ENCODE measurements around the gene NME2. TPM values are rescaled to one million over a fixed set of nuclear protein-coding genes. Genes with fewer than 3 reads are reported as not detected.

NME2 gene
- total RNA-seq, 1 experiment from 2014 or later, result 1,558 TPM

GRCh38 chr17:51200846-51201245 lies 34.6 kb downstream of the NME2 start:
- Histone ChIP-seq H2AFZ (ENCODE audit: low read length) (no peak overlapping the region), H3K9me3 (ENCODE audit: low read length) (no peaks in the 10 kb centered on the region), H4K20me1 (ENCODE audit: low read length) (no peaks in the 10 kb centered on the region), H3K4me2 (ENCODE audit: low read length) (no peak overlapping the region), H3K27me3 (ENCODE audit: low read length) (no peaks in the 10 kb centered on the region), H3F3A (ENCODE audit: low read length, unreplicated experiment) (no peaks in the 10 kb centered on the region), H3K27ac (ENCODE audit: low read length) (no peak overlapping the region), H3K79me2 (ENCODE audit: low read length) (no peaks in the 10 kb centered on the region), H3K4me3 (ENCODE audit: low read length) (no peak overlapping the region), H3K9me2 (replicated peaks; ENCODE audit: low read length) (no peaks in the 10 kb centered on the region), H3K9ac (ENCODE audit: low read length) (no peak overlapping the region), H3K4me1 (ENCODE audit: insufficient read depth, low read length) (no peaks in the 10 kb centered on the region), H3K36me3 (ENCODE audit: low read depth, low read length) (peaks cover 40% of the 10 kb centered on the region)
- ATAC-seq, result no peak
- TF ChIP-seq EZH2phosphoT487 (IDR thresholded peaks at IDR 0.05; ENCODE audit: borderline replicate concordance, low read length) (no peak), EZH2 (IDR thresholded peaks at IDR 0.05; ENCODE audit: low read length, unreplicated experiment) (no peak), CTCF (conservative IDR thresholded peaks at IDR 0.05; ENCODE audit: low read depth, low read length) (no peak)
- BruUV-seq (replicated peaks), result no TSS peak
- DNase-seq, result no peak
- ChIA-PET POLR2A (ENCODE audit: unreplicated experiment) (no interaction called here), CTCF (no interaction called here)
- intact Hi-C loops (cut with micrococcal nuclease), result no loop called here

GRCh38 chr17:51203838-51204237 lies 37.6 kb downstream of the NME2 start:
- BruUV-seq (replicated peaks), result no TSS peak
- Histone ChIP-seq H3K27ac (ENCODE audit: low read length) (no peak overlapping the region), H3K36me3 (ENCODE audit: low read depth, low read length) (peaks cover 55% of the 10 kb centered on the region), H3K4me2 (ENCODE audit: low read length) (no peak overlapping the region), H3K9ac (ENCODE audit: low read length) (no peak overlapping the region), H2AFZ (ENCODE audit: low read length) (no peak overlapping the region), H3K4me1 (ENCODE audit: insufficient read depth, low read length) (no peaks in the 10 kb centered on the region), H3K27me3 (ENCODE audit: low read length) (no peaks in the 10 kb centered on the region), H4K20me1 (ENCODE audit: low read length) (no peaks in the 10 kb centered on the region), H3K79me2 (ENCODE audit: low read length) (no peaks in the 10 kb centered on the region), H3K9me2 (replicated peaks; ENCODE audit: low read length) (no peaks in the 10 kb centered on the region), H3K9me3 (ENCODE audit: low read length) (no peaks in the 10 kb centered on the region), H3K4me3 (ENCODE audit: low read length) (no peak overlapping the region), H3F3A (ENCODE audit: low read length, unreplicated experiment) (no peaks in the 10 kb centered on the region)
- CTCF ChIA-PET, result no interaction called here
- intact Hi-C loops (cut with micrococcal nuclease), result no loop called here
- TF ChIP-seq EZH2phosphoT487 (IDR thresholded peaks at IDR 0.05; ENCODE audit: borderline replicate concordance, low read length) (no peak), EZH2 (IDR thresholded peaks at IDR 0.05; ENCODE audit: low read length, unreplicated experiment) (no peak), CTCF (conservative IDR thresholded peaks at IDR 0.05; ENCODE audit: low read depth, low read length) (no peak)
- POLR2A ChIA-PET (ENCODE audit: unreplicated experiment), result no interaction called here
- no peak for ATAC-seq
- DNase-seq, result no peak

GRCh38 chr17:51214920-51215319 lies 48.7 kb downstream of the NME2 start:
- H3K4me2 ChIP-seq (ENCODE audit: low read length), result no peak overlapping the region
- no peaks in the 10 kb centered on the region for H3F3A ChIP-seq (ENCODE audit: low read length, unreplicated experiment)
- no peak for TF ChIP-seq EZH2phosphoT487 (IDR thresholded peaks at IDR 0.05; ENCODE audit: borderline replicate concordance, low read length)
- TF ChIP-seq CTCF (conservative IDR thresholded peaks at IDR 0.05; ENCODE audit: low read depth, low read length), result no peak
- no peak for TF ChIP-seq EZH2 (IDR thresholded peaks at IDR 0.05; ENCODE audit: low read length, unreplicated experiment)
- no peaks in the 10 kb centered on the region for H3K27me3 ChIP-seq (ENCODE audit: low read length)
- no peak overlapping the region for H3K27ac ChIP-seq (ENCODE audit: low read length)
- H3K36me3 ChIP-seq (ENCODE audit: low read depth, low read length), result peaks cover 32% of the 10 kb centered on the region; the same call in 1 of the 2 replicates
- H3K9me3 ChIP-seq (ENCODE audit: low read length), result no peaks in the 10 kb centered on the region
- ChIA-PET CTCF (no interaction called here), POLR2A (ENCODE audit: unreplicated experiment) (no interaction called here)
- H3K79me2 ChIP-seq (ENCODE audit: low read length), result no peaks in the 10 kb centered on the region
- H3K4me3 ChIP-seq (ENCODE audit: low read length), result no peak overlapping the region
- no peaks in the 10 kb centered on the region for H3K4me1 ChIP-seq (ENCODE audit: insufficient read depth, low read length)
- ATAC-seq (no peak), DNase-seq (no peak)
- H3K9ac ChIP-seq (ENCODE audit: low read length), result no peak overlapping the region
- no peak overlapping the region for H2AFZ ChIP-seq (ENCODE audit: low read length)
- intact Hi-C loops (cut with micrococcal nuclease), result no loop called here
- H3K9me2 ChIP-seq (replicated peaks; ENCODE audit: low read length), result no peaks in the 10 kb centered on the region
- no peaks in the 10 kb centered on the region for H4K20me1 ChIP-seq (ENCODE audit: low read length)
- BruUV-seq (replicated peaks), result no TSS peak

Measured in PC-3 (cell line).